M059J (cell line): ENCODE results near the gene GCNT2. TPM values are rescaled to one million over a fixed set of nuclear protein-coding genes. Genes with fewer than 3 reads are reported as not detected.
A peak's percentile ranks its signal among the peaks of the same experiment; 100 is the strongest.
"Not testable (repeated sequence)": the region's sequence is repeated elsewhere in the genome, so short reads cannot be mapped to it uniquely, and the experiment has no call there.

Source experiments
- DNase-seq: peaks from one replicate; pipeline ENCODE4 v3.0.0-alpha.2; 2012; ENCODE audit warnings: low read depth
- total RNA-seq: library from RNA; depleted of rRNA; stranded (reverse); fragments of >200 nt; shearing (Covaris generic); gene quantifications from 2 replicates; pipeline ENCODE4 v1.2.3, GENCODE V29; 2014

Gene GCNT2
- total RNA-seq, 1 experiment from 2014 or later: 22.5 TPM

DNA sequence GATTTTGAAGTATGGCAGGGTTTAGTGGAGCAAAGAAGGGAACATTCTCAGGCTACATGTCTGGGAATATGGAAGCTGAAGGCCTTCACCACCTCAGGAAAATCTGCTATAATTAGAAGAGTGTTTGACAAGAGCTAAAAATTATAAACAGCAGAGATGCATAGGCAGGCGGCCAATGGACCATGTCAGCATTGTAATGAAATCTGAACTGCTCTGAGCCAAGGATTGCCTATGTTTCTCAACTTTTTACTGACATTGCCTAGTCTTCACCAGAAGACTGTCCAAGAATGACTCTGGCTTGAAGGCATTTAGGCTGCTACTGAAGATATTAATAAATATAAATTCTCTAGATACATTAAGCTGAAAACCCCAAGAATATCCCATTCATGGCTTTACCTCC is 89.1 kb downstream of the GCNT2 start:
- DNase-seq: no peak

DNA sequence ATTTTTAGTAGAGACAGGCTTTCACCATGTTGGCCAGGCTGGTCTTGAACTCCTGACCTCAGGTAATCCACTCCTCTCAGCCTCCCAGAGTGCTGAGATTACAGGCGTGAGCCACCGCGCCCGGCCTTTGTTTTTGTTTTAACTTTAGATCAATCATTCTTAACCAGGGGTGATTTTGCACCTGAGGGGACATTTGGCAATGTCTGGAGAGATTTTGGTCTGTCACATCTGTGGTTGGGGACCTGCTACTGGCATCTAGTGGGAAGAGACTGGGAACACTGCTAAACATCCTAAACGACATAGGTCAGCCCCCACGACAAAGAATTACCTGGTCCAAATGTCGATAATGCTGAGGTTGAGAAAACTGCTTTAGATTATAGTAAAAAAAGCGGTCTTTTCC is 91.0 kb downstream of the GCNT2 start:
- no peak for DNase-seq

DNA sequence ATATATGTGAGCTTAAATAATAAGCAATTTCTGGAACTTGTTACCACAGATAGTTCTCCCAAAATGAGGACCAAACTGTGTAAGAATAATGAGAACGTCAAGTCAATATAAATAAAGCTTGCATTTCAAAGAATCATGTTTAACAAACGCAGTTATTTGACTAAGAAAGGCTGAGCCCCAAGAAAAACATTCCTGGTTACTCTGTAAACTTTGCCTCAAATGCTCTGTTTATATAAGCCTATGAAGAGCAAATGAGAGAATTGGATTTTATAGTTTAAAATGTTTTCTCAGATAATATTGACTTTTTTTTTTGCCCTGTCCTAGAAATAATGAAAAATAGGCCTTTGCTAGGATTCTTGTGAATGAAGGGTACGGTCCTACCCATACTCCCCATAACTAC is 91.9 kb downstream of the GCNT2 start:
- peak; percentile 14 for DNase-seq

DNA sequence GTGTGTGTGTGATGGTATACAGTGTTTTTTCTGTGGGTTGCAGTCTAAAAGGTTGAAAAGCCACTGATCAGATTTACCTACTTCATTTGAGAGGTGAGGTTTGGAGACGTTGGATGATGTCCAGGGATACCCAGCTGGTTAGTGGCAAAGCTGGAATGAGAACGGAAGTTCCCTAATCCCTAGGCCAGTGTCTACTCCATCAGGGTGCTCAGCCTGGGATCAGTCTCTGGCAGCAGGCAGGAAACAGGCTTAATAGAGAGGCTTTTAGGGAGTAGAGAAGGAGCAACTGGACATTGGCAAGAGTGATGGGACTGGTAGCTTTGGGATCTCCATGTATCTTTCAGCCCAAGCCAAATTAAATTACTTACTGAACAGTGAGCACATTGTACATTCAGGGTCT is 92.6 kb downstream of the GCNT2 start:
- peak; percentile 30 for DNase-seq

DNA sequence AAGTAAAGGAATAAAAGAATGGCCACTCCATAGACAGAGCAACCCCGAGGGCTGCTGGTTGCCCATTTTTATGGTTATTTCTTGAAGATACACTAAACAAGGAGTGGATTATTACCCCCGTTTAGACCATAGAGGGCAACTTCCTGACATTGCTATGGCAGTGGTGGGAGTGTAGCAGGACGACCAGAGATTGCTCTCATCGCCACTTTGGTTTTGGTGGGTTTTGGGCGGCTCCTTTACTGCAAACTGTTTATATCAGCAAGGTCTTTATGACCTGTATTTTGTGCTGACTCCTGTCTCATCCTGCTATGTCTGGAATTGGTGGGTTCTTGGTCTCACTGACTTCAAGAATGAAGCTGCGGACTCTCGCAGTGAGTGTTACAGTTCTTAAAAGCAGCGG is 94.5 kb downstream of the GCNT2 start:
- no peak for DNase-seq

DNA sequence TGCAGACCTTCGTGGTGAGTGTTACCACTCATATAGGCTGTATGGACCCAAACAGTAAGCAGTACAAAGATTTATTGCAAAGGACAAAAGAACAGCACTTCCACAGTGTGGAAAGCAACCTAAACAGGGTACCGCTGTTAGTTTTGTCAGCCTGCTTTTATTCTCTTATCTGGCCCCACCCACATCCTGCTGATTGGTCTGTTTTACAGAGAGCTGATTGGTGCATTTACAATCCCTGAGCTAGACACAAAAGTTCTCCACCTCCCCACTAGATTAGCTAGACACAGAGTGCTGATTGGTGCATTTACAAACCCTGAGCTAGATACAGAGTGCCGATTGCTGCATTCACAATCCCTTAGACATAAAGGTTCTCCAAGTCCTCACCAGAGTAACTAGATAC is 95.1 kb downstream of the GCNT2 start:
- not testable (repeated sequence) for DNase-seq

DNA sequence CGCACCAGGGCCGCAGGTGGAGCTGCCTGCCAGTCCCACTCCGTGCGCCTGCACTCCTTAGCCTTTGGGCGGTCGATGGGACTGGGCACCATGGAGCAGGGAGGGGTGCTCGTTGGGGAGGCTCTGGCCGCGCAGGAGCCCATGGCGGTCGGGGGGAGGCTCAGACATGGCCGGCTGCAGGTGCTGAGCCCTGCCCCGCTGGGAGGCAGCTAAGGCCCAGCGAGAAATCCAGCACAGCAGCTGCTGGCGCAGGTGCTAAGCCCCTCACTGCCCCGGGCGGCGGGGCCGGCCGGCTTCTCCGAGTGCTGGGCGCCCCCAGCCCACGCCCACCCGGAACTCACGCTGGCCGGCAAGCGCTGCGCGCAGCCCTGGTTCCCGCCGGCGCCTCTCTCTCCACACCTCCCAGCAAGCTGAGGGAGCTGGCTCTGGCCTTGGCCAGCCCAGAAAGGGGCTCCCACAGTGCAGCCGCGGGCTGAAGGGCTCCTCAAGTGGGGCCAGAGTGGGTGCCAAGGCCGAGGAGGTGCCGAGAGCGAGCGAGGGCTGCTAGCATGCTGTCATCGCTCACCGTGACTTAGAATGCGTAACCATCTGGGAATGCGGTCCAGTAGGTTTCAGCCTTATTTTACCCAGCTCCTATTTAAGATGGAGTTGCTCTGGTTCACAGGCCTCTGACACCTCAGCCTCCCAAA is 96.0 kb downstream of the GCNT2 start:
- no peak for DNase-seq

DNA sequence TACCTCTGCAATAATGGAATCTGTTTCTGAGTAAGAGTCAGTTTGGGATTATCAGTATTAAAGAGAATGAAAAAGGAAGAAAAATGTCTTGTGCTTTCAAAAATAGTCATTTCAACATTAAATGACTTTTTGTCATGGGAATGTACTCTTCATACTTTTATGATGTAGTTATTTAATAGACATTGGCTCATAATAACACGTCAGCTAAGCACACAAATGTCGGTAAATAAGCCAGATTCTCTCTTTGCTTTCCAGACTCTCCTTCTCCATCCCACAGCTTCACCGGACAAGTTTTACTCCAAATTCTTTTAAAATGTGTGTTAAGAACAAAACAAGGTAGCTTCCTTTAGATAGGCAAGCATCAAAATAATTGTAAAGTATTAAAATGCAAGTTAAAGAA is 97.3 kb downstream of the GCNT2 start:
- no peak for DNase-seq

DNA sequence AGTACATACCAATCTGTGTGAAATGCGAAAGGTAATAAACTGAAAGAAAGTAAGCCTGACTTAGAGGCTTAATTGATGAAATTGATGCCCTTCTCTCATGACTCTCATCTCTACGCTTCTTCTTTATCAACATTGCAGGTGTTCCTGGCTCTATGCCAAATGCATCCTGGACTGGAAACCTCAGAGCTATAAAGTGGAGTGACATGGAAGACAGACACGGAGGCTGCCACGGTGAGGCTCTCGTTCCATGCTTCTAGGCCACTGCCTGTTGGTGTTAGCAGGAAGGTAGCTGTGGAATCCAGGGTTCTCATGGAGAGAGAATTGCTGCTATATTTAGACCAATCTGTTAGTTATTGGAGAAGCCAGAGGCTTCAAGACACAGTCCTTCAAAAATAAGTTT is 100.1 kb downstream of the GCNT2 start:
- no peak for DNase-seq

DNA sequence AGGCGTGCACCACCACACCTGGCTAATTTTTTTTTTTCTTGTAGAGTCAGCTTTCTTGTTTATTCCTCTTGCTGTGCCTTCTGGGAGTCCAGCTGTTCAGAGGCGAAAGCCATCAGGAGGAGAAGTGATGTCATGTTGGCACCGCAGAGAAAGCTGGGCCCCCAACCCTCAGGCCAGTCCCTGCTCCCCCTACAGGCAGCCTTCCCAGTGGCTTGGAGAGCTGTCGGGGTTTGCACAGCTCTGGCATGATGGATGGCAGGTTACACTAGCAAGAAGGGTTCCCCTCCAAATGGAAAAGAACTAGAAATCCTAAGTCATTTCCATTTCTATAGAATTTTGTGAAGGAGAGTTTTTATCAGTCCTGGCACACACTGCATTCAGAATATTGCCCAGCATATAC is 100.7 kb downstream of the GCNT2 start:
- DNase-seq: no peak

DNA sequence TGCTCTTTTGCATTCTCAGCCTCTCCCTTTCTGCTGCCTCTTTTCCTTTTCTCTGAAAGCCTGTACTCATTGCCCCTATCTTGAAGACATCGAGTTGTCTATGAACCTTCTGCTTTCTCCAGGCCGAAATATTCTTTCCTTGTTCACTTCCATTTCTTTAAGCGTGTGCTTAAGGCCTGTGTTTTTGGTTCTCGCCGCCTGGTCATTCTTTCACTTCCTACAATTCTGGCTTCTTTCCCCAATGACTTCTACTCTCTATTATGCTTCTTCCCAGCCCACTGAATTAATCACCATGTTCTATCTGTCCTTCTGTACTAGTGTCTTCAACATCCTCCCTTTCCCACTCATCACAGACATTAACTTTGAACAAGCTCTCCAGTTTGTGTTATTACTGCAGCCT is 103.7 kb downstream of the GCNT2 start:
- no peak for DNase-seq

DNA sequence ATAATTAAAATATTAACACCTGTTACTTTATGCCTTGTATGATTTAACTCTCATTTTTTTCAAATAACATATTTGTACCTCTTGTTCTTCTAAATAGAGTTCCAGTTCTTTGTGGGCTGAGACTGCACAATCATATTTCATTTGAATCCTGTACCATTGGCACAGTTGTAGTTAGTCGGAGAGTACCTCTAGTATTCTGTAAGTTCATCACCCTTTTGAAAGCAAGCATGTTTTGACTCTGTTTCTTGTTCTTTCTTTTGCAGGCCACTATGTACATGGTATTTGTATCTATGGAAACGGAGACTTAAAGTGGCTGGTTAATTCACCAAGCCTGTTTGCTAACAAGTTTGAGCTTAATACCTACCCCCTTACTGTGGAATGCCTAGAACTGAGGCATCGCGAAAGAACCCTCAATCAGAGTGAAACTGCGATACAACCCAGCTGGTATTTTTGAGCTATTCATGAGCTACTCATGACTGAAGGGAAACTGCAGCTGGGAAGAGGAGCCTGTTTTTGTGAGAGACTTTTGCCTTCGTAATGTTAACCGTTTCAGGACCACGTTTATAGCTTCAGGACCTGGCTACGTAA is 105.1 kb downstream of the GCNT2 start:
- DNase-seq: no peak

DNA sequence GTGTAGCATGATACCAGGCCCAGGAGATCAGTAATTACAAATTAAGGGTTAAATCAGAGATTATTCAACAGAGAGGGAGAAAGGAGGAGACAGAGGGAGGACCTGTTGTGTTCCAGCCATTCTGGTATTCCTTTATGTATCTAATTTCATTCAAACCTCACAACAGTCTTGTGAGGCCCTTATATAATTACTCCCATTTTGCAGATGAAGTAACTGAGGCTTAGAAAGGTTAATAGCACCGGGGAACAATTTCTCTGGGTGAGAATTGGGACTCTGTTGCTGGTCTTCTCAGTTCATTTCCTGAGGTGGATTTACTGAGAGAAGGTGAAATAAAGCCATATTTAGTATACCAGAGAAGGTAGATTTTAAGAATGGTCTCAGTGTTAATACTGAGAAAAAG is 106.6 kb downstream of the GCNT2 start:
- no peak for DNase-seq

DNA sequence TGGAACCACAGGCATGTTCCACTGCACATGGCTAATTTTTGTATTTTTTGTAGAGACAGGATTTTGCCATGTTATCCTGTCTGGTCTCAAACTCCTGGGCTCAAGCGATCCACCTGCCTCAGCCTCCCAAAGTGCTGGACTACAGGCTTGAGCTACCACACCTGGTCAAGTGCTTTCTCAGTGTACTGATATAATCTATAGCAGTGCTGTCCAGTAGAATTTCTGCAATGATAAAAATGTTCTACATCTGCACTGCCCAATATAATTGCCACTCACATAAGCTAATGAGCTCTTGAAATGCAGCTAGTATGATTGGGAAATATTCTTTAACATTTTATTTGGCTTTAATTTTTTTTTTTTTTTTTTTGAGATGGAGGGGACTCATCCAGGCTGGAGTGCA is 109.0 kb downstream of the GCNT2 start:
- DNase-seq: no peak

DNA sequence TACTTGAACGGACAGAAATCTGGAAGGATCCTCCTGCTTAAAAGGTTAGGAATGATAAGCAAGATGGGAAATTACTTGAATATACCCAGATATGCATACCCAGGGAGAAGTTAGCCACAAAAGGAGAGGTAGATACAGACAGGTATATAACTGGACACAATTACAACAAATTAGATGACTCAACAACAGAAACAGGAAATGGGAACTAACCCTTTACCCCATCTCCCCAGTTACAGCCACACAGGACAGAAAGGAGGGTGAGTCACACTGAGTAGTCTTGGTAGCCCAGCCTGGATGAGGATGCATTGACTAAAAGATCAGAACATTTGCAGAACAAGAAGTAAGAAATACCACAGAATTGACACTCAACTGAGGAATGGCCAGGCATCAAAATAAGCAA is 112.1 kb downstream of the GCNT2 start:
- peak; percentile 98 for DNase-seq

DNA sequence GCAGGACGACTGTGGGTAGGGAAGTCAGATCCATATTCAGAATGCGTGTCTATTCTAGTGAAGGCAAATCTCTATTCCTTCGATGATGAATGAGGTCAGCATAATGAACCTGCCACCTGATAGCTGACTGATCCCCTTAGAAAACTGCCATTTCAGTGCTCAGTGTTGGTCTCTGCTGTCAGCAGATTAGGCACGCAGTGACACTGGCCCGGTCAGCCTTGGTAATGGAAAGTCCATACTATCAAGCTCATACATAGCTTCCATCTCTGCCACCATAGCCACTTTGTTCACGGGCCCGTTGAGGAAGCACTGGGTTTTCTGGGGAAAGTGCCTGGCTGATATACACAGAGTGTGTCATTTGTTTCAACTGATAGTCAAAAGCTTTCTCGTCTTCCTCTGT is 119.3 kb downstream of the GCNT2 start:
- DNase-seq: no peak

DNA sequence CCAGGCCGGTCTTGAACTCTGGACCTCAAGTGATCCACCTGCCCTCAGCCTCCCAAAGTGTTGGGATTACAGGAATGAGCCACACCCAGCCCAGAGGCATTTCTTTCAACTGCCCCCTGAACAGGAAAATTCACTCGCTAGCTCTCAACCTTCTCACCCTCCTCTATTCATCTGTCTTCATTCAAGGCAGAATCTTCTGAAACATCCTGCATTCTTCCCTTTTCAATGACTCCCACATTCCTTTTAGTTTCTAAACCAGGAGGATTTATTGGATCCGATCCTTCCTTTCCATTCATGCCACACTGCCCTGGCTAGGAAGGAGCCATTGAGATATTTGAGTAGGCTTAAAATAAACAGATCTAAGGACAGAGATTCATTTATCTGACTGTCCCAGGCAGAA is 120.4 kb downstream of the GCNT2 start:
- no peak for DNase-seq

DNA sequence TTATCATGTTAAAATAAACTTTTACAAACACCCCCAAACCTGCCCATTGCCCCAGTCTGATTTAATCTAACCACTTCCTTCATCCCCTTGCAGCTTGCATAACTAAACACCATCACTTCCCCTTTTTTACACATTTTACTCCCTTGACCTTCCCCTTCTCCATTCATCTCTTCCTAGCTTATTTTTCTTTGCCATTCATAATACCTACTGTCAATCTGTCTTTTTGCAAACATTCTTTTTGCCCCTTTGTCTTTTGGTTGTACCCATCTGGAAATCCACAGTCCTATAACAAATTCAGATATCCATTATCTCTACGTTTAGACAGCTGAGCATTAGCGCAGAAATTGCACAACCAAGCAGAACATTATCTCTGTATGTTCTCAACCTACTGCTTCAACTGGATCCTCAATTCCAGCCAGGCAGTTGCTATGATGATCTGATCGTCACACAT is 122.1 kb downstream of the GCNT2 start:
- DNase-seq: no peak

DNA sequence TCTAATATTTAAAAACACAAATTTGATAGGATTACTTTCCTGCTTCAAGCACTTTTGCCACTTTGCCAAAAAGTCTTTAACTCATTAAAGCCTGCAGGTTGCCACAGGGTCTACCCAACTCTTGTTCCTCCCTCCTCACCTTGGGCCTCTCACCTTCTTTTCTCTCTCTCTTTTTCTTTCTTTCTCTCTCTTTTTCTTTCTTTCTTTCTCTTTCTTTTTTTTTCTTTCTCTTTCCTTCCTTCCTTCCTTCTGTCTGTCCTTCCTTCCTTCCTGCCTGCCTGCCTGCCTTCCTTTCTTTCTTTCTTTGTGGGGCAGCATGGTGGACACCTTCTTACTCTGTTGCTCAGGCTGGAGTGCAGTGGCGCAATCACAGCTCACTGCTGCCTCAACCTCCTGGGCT is 123.1 kb downstream of the GCNT2 start:
- DNase-seq: no peak

DNA sequence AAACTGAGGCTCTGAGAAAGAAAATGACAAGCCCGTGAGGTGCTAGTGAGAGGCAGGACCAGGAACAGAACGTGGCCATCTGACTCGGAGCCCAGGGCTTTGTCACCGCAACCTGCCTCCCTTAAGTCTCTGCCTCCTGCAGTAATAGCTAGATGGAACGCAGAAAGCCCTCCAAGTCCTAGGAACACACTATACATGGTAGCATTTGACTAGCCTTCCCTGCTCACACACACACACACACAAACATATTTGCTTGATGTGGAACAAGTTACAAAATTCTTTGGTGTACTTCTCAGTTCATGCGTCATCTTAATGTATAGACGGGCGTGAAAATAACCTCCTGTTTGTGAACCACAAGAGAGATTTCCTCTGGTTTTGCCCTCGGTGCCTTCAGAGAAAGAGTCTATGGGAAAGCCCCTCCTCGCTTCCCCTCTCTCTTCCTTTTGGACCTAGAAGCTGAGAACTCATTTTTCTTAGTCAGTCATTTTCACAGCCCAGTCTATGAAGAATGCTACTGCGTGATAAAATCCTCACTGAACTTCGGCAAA is 134.4 kb downstream of the GCNT2 start:
- DNase-seq: no peak

DNA sequence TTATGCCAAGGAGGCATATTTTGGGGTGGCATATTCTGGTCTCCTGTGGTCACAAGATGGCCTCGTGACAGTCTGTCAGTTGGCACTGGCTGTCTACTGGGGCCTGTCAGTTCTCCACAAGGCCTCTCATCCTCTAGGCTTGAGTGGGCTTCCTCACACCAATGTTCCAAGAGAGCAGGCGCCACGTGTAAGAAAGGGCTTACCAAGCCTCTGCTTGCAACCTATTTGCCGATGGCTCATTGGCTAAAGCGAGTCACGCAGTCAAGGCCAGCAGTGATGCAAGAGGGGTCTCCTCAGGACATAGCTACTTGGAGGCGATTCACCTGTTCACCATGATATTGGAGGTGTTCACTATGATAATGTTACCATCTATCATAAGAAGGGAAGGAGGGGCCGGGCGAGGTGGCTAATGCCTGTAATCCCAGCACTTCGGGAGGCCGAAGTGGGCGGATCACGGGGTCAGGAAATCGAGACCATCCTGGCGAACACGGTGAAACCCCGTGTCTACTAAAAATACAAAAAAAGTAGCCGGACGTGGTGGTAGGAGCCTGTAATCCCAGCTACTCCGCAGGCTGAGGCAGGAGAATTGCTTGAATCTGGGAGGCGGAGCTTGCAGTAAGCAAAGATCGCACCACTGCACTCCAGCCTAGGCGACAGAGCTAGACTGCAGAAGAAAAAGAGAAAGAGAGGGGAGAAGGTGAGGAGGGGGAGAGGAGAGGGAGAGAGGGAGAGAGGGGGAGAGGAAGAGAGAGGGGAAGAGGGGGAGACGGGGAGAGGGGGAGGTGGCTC is 138.0 kb downstream of the GCNT2 start:
- peak; percentile 6 for DNase-seq

DNA sequence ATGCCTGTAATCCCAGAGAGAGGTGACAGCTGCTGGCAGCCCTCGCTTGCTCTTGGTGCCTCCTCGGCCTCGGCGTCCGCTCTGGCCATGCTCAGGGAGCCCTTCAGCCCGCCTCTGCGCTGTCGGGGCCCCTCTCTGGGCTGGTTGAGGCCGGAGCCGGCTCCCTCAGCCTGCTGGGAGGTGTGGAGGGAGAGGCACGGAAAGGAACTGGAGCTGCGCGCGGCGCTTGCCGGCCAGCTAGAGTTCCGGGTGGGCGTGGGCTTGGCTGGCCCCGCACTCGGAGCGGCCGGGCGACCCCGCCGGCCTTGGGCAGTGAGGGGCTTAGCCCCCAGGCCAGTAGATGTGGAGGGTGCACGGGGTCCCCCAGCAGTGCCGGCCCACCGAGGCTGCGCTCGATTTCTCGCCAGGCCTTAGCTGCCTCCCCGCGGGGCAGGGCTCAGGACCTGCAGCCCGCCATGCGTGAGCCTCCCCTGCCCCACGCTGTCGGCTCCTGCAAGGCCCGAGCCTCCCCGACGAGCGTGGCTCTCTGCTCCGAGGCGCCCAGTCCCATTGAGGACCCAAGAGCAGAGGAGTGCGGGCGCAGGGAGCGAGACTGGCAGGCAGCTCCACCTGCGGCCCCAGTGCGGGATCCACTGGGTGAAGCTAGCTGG is 138.7 kb downstream of the GCNT2 start:
- peak; percentile 39 for DNase-seq
